ENCODE measurements around the gene CPEB4.

- TF ChIP-seq POLR2AphosphoS2 (IDR thresholded peaks at IDR 0.05; ENCODE audit: low read depth, low read length) (no peak), SUZ12 (IDR thresholded peaks at IDR 0.05; ENCODE audit: unreplicated experiment) (no peak), KDM1A (IDR thresholded peaks at IDR 0.05; ENCODE audit: borderline replicate concordance) (no peak)
Observed at GRCh38 chr5:173909199-173909598, 21.1 kb downstream of the CPEB4 start.
